IPS DF 19.7 (cell line): Measurements from ENCODE around the gene ZMIZ1.

Experiments
- DNase-seq: peaks from one replicate; pipeline ENCODE4 v3.0.0-alpha.2; 2013; ENCODE audit warnings: low read depth, low spot score

The ZMIZ1 gene

GRCh38 chr10:79079054-79079397 lies 10.3 kb downstream of the ZMIZ1 start:
- DNase-seq, result no peak

- DNase-seq, result no peak
Measured at GRCh38 chr10:79079490-79080355, 11.0 kb downstream of the ZMIZ1 start.

DNA sequence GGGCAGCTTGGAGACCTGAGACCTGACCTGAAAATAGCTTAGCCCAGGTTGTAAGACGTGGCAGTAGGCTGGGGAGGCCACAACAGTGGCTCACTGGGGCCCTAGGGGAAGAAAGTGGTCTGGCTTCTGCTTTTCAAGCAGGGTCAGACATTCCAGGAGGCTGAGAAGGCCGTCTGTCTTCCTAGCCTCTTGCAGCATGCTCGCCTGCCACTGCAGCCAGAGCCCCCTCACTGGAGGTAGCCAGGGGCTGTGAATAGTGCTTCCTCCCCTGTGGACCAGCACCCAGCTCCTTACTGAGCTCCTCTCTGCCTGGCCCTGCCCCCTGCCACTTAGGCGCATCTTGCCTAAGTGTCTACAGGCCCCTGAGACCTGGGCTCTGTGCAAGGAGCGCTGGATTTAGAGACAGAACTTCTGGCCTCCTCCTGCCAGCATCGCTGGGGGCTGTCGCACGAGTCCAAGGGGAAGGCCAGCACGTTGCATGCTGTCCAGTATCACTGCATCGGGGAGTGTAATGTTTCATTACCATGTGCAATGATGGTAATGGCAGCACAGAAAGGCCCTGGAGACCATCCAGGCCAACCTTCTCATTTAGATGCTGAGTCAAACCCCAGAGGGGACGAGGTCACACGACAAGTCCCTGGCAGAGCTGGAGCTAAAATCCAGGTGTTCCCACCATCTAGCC lies 12.7 kb downstream of the ZMIZ1 start:
- DNase-seq, result no peak

DNA sequence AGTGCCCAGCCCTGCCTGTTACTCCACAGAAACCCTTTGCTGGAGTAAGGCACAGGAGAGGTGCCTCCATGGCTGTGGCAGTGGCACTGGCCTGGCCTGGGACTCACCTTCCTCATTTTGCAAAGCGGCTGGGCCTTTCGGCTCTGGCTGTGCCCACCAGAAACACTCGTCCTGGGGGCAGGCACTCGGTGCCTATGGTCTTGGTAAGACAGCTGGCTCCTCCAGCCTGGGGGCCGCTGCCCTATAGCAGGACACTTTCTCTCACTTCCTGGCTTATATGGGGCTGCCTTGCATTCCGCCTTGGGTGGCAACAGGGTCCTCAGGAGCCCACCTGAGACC lies 13.2 kb downstream of the ZMIZ1 start:
- DNase-seq, result no peak

- no peak for DNase-seq
Measured at GRCh38 chr10:79082631-79083596, 14.1 kb downstream of the ZMIZ1 start.

- no peak for DNase-seq
Measured at GRCh38 chr10:79084012-79084971, 15.5 kb downstream of the ZMIZ1 start.

- no peak for DNase-seq
Measured at GRCh38 chr10:79084972-79085597, 16.3 kb downstream of the ZMIZ1 start.

GRCh38 chr10:79086822-79087221 lies 18.1 kb downstream of the ZMIZ1 start:
- DNase-seq, result no peak

DNA sequence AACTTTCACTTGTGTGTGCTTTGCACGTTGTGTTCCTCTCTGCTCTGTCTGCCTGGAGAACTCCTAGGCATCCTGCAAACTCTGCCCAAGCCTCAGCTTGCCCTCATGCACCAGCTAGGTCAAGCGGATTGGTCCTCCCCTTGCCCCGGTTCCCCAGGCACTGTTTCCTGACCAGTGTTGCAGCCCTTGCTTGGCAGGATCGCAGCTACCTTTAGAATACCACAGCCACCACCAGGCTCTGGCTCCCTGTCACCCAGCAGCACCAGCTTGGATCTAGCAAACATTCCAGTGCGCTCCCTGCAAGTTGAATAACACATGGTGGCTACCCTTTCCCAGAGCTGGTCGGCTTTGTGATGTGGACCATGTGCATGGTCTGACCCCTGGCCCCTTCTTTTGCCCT lies 19.0 kb downstream of the ZMIZ1 start:
- DNase-seq, result no peak

DNA sequence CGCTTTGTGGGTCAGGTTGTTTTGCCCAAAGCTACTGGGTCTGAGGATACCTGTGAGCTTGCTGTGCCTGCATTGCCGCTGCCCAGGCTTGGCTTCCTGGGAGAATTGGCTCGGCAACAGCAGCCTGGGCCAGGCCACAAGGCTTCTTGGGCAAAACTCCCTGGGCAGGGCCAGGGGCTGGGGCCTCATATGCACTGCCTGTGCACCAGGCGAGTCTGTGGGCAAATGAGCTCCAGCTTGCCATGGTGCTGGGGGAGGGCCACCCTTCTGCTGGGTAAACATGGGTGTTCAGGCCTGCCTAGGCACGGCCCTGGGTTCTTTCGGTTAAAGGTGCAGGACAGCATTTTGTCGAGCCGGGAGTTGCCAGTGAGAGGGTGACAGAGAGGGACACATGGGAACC lies 19.4 kb downstream of the ZMIZ1 start:
- DNase-seq, result no peak

DNA sequence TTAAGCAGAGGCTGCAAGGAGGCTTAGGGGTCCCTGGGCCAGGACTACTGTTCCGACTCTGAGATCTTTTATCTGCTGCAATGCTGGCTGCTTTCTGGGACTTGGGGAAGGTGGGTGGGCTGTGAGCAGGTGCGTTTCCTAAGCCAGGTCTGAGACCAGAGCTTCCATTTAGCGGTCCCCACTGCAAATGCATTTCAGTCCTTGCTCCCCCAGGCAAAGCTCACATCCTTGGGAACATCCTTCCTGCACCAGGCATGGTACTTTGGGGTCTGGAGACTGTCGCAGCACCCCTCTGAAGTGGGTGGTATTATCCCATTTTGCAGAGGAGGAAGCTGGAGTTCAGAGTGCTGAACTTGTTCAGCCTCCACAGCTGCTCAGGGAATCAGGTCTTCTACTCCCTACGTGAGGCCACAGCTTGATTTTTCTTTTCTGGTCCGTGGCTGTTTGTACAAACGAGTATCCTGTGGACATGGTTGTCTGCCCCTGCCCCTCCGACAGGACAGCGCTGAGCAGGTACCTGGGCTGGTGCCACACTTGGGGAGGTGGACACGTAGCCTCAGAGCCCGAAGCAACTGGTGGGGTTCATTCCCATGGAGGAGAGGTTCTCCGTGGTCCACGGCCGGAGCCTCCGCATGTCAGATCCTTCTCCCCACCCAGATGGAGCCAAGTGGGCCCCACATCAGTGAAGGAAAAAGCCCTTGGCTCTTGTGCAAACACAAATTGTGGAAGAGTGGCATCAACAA lies 20.0 kb downstream of the ZMIZ1 start:
- no peak for DNase-seq

DNA sequence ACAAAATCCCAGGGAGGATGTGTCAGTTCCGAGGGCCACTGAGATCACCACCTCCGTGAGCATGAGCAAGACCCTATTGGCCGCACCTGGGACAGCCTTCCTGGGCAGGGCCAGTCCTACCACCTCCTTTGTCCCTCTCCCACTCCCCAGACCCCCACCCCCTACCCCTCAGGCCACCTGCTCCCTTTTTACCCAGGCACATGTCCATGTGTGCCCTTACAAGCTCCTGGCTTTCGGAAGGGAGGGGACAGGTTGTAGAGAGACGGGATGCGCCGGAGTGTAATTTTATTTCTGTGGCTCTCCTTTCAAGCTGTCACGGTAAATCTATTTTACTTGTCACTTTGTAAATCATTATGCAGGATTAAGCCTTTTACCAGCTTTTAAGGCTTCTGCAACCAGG lies 20.9 kb downstream of the ZMIZ1 start:
- DNase-seq, result no peak

- no peak for DNase-seq
Measured at GRCh38 chr10:79090134-79090803, 21.5 kb downstream of the ZMIZ1 start.

GRCh38 chr10:79092292-79092896 lies 23.6 kb downstream of the ZMIZ1 start:
- no peak for DNase-seq

- no peak for DNase-seq
Measured at GRCh38 chr10:79093658-79094411, 25.1 kb downstream of the ZMIZ1 start.

DNA sequence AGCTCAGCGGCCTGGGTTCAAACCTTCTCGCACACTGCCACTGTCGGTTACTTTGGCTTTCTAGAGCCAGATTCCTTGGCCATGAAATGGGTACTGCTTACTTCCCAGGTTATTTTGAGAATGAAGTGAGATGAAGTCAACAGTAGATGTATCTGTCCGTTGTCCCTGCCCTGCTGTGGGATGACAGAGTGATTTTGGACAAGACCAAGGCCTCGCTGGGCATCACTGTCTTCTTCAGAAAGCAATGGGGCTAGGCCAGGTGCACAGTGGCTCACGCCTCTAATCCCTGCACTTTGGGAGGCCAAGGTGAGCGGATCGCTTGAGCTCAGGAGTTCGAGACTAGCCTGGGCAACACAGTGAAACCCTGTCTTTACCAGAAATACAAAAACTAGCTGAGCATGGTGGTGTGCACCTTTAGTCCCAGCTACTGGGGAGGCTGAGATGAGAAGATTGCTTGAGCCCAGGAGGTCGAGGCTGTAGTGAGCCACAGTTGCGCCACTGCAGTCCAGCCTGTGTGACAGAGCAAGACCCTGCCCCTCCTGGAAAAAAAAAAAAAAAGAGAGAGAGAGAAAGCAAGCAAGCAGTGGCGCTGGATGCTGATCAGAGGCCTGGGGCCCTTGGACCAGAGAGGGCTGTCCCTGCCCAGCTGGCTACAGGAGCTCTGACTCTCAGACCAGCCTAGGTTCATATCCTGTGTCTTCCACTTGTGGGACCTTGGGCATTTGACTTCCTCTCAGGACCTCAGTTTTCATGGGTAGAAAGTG lies 25.8 kb downstream of the ZMIZ1 start:
- DNase-seq, result no peak

- no peak for DNase-seq
Measured at GRCh38 chr10:79095316-79095715, 26.6 kb downstream of the ZMIZ1 start.
